HG03565 (cell line): ENCODE data around the gene SMG7.

Experiments
- ATAC-seq: cut with Tn5 transposase; IDR thresholded peaks from one replicate; pipeline ENCODE4 v1.9.1; 2021; ENCODE audit warnings: mild to moderate bottlenecking, moderate library complexity; ENCODE audit not compliant: unreplicated experiment

The SMG7 gene

GRCh38 chr1:183512450-183512849, 40.2 kb downstream of the SMG7 start:
- ATAC-seq = no peak

- no peak for ATAC-seq
These were observed 41.9 kb downstream of the SMG7 start for GRCh38 chr1:183514235-183514634.

- no peak for ATAC-seq
These were observed 42.8 kb downstream of the SMG7 start for GRCh38 chr1:183515002-183515689.

DNA sequence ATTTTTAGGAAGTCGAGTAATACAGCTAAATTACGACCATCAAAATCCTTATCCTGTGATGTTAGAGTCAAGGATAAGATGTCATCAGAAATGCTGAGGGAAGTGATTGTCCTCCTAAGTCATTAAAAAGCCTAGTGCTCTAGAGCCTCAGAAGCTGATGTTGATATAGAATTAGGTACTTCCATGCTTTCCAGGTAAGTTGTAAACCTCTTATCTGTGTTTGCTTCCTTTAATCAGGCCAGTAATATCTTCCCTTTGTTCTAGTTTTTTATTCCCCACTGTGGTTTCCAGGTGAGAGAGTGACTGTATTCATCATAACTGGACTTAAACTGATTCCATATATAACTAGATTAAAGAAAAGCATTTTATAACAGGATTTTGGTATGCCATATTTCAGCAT, 44.4 kb downstream of the SMG7 start:
- no peak for ATAC-seq

GRCh38 chr1:183517401-183517800, 45.1 kb downstream of the SMG7 start:
- ATAC-seq = no peak

DNA sequence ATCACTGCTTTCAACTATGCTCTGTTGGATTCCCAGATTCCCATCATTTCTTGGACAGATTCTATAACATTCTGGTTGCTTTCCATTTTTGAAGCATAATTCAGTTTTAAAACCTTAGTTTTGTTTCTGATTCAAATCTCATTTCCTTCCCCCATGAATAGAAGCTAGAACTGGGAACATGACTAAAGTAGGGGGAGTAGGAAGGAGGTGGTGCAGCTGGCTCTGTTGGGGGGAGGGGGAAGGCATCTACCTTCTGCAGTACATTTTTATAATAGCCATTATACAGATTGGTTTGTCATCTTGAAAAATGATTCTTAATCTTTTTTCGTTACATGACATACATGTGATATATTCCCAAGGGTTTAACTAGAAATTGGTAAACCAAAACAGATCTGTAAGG, 48.1 kb downstream of the SMG7 start:
- no peak for ATAC-seq

DNA sequence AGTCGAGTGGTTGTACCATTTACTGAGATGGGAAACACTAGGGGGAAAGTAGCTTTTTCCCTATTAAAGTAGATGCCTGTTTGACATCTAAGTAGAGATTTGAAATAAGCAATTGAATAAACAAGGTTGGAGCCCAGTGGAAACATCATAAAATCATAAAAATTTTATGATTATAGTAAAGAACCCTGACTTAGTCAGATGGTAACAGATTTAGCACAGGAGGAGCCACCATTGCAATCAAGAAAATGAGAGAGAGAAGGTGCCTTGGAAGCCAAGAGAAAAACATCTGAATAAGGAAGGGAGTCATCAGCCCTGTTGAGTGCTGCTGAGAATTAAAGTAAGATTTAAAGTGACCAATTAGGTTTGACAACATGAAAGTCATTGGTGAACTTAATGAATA, 49.8 kb downstream of the SMG7 start:
- no peak for ATAC-seq

GRCh38 chr1:183528577-183528976, 56.3 kb downstream of the SMG7 start:
- no peak for ATAC-seq

GRCh38 chr1:183533617-183534174, 61.4 kb downstream of the SMG7 start:
- ATAC-seq = no peak

DNA sequence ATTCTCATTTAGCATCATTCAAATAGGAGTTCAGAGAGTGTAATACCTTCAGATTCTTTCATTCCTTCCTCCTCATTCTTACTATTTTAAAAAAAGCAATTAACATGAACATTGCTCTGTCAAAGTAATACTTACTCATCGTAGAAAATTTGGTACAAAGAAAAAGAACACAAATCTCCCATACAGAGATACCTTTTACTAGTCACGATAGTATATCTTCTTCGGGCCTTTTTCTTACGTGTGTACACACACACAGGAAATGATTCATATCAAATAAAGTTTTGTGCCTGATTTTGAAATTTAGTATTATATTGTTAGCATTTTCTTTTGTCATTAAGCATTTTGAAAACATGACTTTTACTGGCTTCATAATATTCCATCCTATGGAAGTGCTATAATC, 65.1 kb downstream of the SMG7 start:
- no peak for ATAC-seq

- ATAC-seq = peak; percentile 65
These were observed 71.4 kb downstream of the SMG7 start for GRCh38 chr1:183543619-183544204.

GRCh38 chr1:183544598-183545297, 72.4 kb downstream of the SMG7 start:
- ATAC-seq = no peak

DNA sequence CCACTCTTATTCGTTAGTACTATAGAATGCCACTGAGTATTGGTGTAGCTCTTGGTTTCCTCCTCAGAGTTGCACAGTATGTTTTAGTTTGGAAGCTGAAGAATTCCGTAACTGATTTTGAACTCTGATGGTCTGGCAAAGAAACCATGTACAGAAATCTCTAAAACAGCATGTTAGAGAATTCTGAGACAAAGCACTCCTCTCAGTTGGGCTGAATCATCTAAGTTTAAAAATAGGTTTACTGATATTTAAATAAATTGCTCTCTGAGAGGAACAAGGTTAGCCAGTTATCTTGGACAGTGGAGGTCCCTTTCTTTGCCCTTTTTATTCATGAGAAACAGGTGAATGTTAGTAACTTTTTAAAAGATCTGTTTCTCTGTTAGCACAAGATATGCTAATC, 74.1 kb downstream of the SMG7 start:
- ATAC-seq = no peak

DNA sequence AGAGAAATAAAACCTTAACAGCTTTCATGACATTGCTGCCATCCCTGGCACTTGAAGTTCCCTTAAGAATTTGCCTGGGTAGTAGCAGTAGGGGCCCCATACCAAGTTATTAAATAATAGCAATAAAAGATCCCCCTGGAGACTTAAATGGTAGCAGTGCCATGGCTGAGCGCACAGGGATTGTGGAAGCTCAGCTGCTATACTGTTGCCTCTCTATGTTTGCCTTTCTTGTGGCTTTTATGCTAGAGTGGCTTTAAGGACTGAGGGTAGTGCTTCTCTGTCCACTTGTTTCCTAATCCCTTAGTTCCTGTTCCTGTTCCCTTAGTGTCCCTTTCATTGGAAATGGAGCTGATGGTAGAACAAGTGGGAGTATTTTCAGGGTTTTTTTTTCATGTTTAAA, 75.8 kb downstream of the SMG7 start:
- no peak for ATAC-seq

DNA sequence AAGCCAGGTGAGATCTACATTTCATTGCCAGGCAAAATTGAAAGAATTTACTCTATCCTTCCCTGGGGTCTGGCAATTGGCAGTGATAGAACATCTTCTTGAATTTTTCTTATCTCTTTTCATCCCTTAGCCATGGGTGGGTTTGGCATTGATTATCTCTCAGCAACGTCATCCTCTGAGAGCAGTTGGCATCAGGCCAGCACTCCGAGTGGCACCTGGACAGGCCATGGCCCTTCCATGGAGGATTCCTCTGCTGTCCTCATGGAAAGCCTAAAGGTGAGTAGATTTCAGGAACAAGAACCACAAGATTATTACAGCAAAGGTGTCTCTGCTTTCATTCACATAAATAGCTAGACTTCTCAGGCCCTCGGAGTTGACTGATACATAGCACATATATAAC, 78.6 kb downstream of the SMG7 start:
- no peak for ATAC-seq

GRCh38 chr1:183551924-183552323, 79.6 kb downstream of the SMG7 start:
- no peak for ATAC-seq

GRCh38 chr1:183552441-183552840, 80.1 kb downstream of the SMG7 start:
- ATAC-seq = no peak

DNA sequence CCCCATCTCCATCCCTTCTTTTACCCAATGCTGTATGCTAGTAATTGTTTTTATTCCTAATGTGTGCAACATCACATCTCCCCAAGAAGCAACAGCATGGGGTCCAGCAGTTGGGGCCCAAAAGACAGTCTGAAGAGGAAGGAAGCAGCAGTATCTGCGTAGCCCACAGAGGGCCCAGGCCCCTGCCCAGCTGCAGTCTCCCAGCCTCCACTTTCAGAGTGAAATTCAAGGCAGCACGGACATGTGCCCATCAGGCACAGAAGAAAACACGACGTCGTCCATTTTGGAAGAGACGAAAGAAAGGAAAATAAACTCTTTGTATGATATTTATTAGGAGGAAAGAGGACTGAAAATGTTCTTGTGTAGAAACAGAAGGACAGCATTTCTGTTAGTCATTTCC, 80.6 kb downstream of the SMG7 start:
- no peak for ATAC-seq

GRCh38 chr1:183553331-183553730, 81.0 kb downstream of the SMG7 start:
- ATAC-seq = no peak

DNA sequence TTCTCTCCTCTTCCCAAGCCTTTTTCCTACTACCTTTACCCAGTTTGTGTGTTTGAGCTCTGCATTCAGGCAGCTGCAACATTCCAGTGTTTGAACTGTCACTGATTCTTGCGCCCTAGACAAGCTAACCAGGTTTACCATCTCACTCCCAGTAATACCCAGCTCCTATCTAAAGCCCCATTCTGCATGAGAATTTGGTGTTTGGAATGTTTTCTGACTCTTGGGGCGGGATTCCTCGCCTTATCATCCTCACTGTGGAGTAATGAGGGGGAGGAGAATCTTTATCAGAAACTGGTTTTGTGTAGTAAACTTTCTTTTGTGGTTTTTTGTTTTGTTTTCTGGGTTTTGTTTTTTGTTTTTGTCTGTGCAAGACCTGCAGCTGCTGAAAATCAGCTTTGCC, 81.5 kb downstream of the SMG7 start:
- ATAC-seq = no peak

- no peak for ATAC-seq
These were observed 82.3 kb downstream of the SMG7 start for GRCh38 chr1:183554577-183554976.

GRCh38 chr1:183559061-183559460, 86.8 kb downstream of the SMG7 start:
- no peak for ATAC-seq
